Mesenchymal stem cell (in vitro differentiated cells and primary cell): Measurements from ENCODE around the gene P2RY2.

Experiments
- DNase-seq: peaks from one replicate; pipeline ENCODE4 v3.0.0-alpha.2; 2013
- H2AFZ ChIP-seq: one replicate; pipeline ENCODE4 v1.6.1; 2013; ENCODE audit warnings: low read depth, mild to moderate bottlenecking, control low read depth, inconsistent platforms, low read length, moderate library complexity
- H2AK5ac ChIP-seq: 2 replicates; pipeline ENCODE4 v1.6.1; 2013; ENCODE audit warnings: low read length, moderate library complexity, mild to moderate bottlenecking, inconsistent platforms; ENCODE audit not compliant: severe bottlenecking
- H2BK120ac ChIP-seq: one replicate; pipeline ENCODE4 v1.6.1; 2013; ENCODE audit warnings: low read depth, mild to moderate bottlenecking, inconsistent platforms, low read length, moderate library complexity
- H2BK12ac ChIP-seq, 2 experiments: one replicate each; pipeline ENCODE4 v1.6.1; 2013; ENCODE audit warnings: inconsistent platforms in 2 of 2, low read length in 2 of 2, mild to moderate bottlenecking in 2 of 2, moderate library complexity in 2 of 2, control low read depth in 1 of 2
- H2BK15ac ChIP-seq: one replicate; pipeline ENCODE4 v1.6.1; 2013; ENCODE audit warnings: mild to moderate bottlenecking, low read depth, inconsistent platforms; ENCODE audit not compliant: poor library complexity, severe bottlenecking
- H2BK5ac ChIP-seq: 2 replicates; pipeline ENCODE4 v1.6.1; 2013; ENCODE audit warnings: low read depth, mild to moderate bottlenecking, low read length, control low read depth, inconsistent platforms; ENCODE audit not compliant: poor library complexity, severe bottlenecking
- H3K14ac ChIP-seq, 2 experiments: one replicate each; pipeline ENCODE4 v1.6.1; 2013; ENCODE audit warnings: inconsistent platforms in 2 of 2, low read length in 2 of 2, control low read depth in 1 of 2, mild to moderate bottlenecking in 1 of 2, moderate library complexity in 1 of 2
- H3K18ac ChIP-seq, 2 experiments: one replicate each; pipeline ENCODE4 v1.6.1; 2013; ENCODE audit warnings: inconsistent platforms in 2 of 2, low read length in 2 of 2, control low read depth in 1 of 2, low read depth in 1 of 2, mild to moderate bottlenecking in 1 of 2
- H3K23ac ChIP-seq, 2 experiments: one replicate each; pipeline ENCODE4 v1.6.1; 2013; ENCODE audit warnings: inconsistent platforms in 2 of 2, low read length in 2 of 2, mild to moderate bottlenecking in 2 of 2, moderate library complexity in 2 of 2, control low read depth in 1 of 2
- H3K27ac ChIP-seq: 2 replicates; pipeline ENCODE4 v1.5.1; 2013; ENCODE audit warnings: mild to moderate bottlenecking, moderate library complexity, low read length, control low read depth, inconsistent platforms; ENCODE audit not compliant: poor library complexity, severe bottlenecking
- H3K27me3 ChIP-seq, 2 experiments: 2 replicates each; pipeline versions ENCODE4 v1.6.1 to v1.7.0; 2013; ENCODE audit warnings: low read length in 2 of 2, mild to moderate bottlenecking in 2 of 2, moderate library complexity in 2 of 2, control low read depth in 1 of 2, inconsistent platforms in 1 of 2; ENCODE audit not compliant: control insufficient read depth in 1 of 2, insufficient read depth in 1 of 2
- H3K36me3 ChIP-seq, 2 experiments: 2 replicates each; pipeline versions ENCODE4 v1.6.1 to v1.7.0; 2013; ENCODE audit warnings: low read length in 2 of 2, control low read depth in 1 of 2, inconsistent platforms in 1 of 2, low read depth in 1 of 2, mild to moderate bottlenecking in 1 of 2; ENCODE audit not compliant: insufficient read depth in 2 of 2, control insufficient read depth in 1 of 2
- H3K4ac ChIP-seq, 2 experiments: one replicate each; pipeline ENCODE4 v1.6.1; 2013; ENCODE audit warnings: inconsistent platforms in 2 of 2, low read length in 2 of 2, mild to moderate bottlenecking in 2 of 2, moderate library complexity in 2 of 2, control low read depth in 1 of 2, low read depth in 1 of 2
- H3K4me1 ChIP-seq: 2 replicates; pipeline ENCODE4 v1.6.1; 2013; ENCODE audit warnings: low read depth, low read length, control low read depth; ENCODE audit not compliant: control insufficient read depth, insufficient read depth
- H3K4me2 ChIP-seq: 2 replicates; pipeline ENCODE4 v1.6.1; 2013; ENCODE audit warnings: low read length, mild to moderate bottlenecking, inconsistent platforms; ENCODE audit not compliant: poor library complexity, severe bottlenecking
- H3K4me3 ChIP-seq, 2 experiments: 2 replicates each; pipeline versions ENCODE4 v1.5.1 to v1.7.0; 2013; ENCODE audit warnings: low read length in 2 of 2, mild to moderate bottlenecking in 2 of 2, control low read depth in 1 of 2, low read depth in 1 of 2; ENCODE audit not compliant: insufficient read depth in 1 of 2
- H3K79me1 ChIP-seq: replicated peaks from 2 replicates; pipeline ENCODE4 v1.6.1; 2013; ENCODE audit warnings: mild to moderate bottlenecking, control low read depth, low read length, inconsistent platforms; ENCODE audit not compliant: poor library complexity, severe bottlenecking
- H3K9ac ChIP-seq: 2 replicates; pipeline ENCODE4 v1.7.0; 2013; ENCODE audit warnings: mild to moderate bottlenecking, low read length, moderate library complexity
- H3K9me3 ChIP-seq: 2 replicates; pipeline ENCODE4 v1.7.0; 2013; ENCODE audit warnings: mild to moderate bottlenecking, low read length; ENCODE audit not compliant: control insufficient read depth
- H4K8ac ChIP-seq: one replicate; pipeline ENCODE4 v1.6.1; 2013; ENCODE audit warnings: inconsistent platforms, mild to moderate bottlenecking, low read length, moderate library complexity
- H4K91ac ChIP-seq: one replicate; pipeline ENCODE4 v1.6.1; 2013; ENCODE audit warnings: mild to moderate bottlenecking, low read length, inconsistent platforms
- WGBS: methylation state at CpG from one replicate; pipeline ENCODE4 v1.1.7; 2013; ENCODE audit warnings: mixed read lengths; 5-methylcytosine and 5-hydroxymethylcytosine counted together

P2RY2 gene

GRCh38 chr11:73268671-73269271 lies 50.7 kb downstream of the P2RY2 start:
- H3K14ac ChIP-seq, result no peak overlapping the region
- H3K4me1 ChIP-seq, result peaks cover 16% of the 10 kb centered on the region
- H2BK5ac ChIP-seq, result no peak overlapping the region
- H3K18ac ChIP-seq, result no peak overlapping the region
- no peak overlapping the region for H3K4ac ChIP-seq
- H3K9ac ChIP-seq, result no peak overlapping the region
- no peaks in the 10 kb centered on the region for H3K9me3 ChIP-seq
- no peaks in the 10 kb centered on the region for H3K79me1 ChIP-seq
- peak overlapping the region in 1 of 2 experiments; percentile 7 for H2BK12ac ChIP-seq
- no peak overlapping the region for H2AK5ac ChIP-seq
- H3K4me3 ChIP-seq, result no peak overlapping the region
- DNase-seq, result no peak
- H3K4me2 ChIP-seq, result no peak overlapping the region
- H2BK120ac ChIP-seq, result no peak overlapping the region
- H3K23ac ChIP-seq, result no peak overlapping the region
- H3K27me3 ChIP-seq, result peaks cover 10 to 29% of the 10 kb centered on the region in 2 experiments
- no peaks in the 10 kb centered on the region for H3K36me3 ChIP-seq
- H2AFZ ChIP-seq, result no peak overlapping the region
- peak overlapping the region; percentile 20 for H4K8ac ChIP-seq
- peak overlapping the region; percentile 46 for H4K91ac ChIP-seq
- no peak overlapping the region for H2BK15ac ChIP-seq
- H3K27ac ChIP-seq, result no peak overlapping the region
- WGBS, result 81% methylated on average over 8 of the region's 8 CpGs

- Histone ChIP-seq H2BK120ac (no peak overlapping the region), H3K14ac (no peak overlapping the region), H4K91ac (no peak overlapping the region), H2BK15ac (no peak overlapping the region), H3K18ac (peak overlapping the region in 1 of 2 experiments; percentile 4), H2AFZ (no peak overlapping the region), H3K4me3 (no peak overlapping the region), H3K9ac (no peak overlapping the region), H3K27me3 (peaks cover 10 to 29% of the 10 kb centered on the region in 2 experiments), H3K4ac (no peak overlapping the region), H2AK5ac (no peak overlapping the region), H3K4me2 (no peak overlapping the region), H3K4me1 (peaks cover 12% of the 10 kb centered on the region), H3K79me1 (no peaks in the 10 kb centered on the region), H2BK12ac (peak overlapping the region in 1 of 2 experiments; percentile 3), H3K36me3 (no peaks in the 10 kb centered on the region), H3K23ac (no peak overlapping the region), H4K8ac (peak overlapping the region; percentile 73), H3K27ac (no peak overlapping the region), H3K9me3 (no peaks in the 10 kb centered on the region), H2BK5ac (no peak overlapping the region)
- WGBS, result 69% methylated on average over 6 of the region's 7 CpGs
- no peak for DNase-seq
These were observed 51.5 kb downstream of the P2RY2 start for GRCh38 chr11:73269459-73270015.

GRCh38 chr11:73270016-73270854 lies 52.2 kb downstream of the P2RY2 start:
- Histone ChIP-seq H3K18ac (peak overlapping the region; percentile 46 to 49), H2BK12ac (peak overlapping the region; percentile 75 to 87), H3K9ac (no peak overlapping the region), H3K4me1 (peaks cover 8% of the 10 kb centered on the region), H2BK15ac (no peak overlapping the region), H3K4me2 (no peak overlapping the region), H3K79me1 (no peaks in the 10 kb centered on the region), H4K8ac (peak overlapping the region; percentile 35), H2AK5ac (no peak overlapping the region), H4K91ac (peak overlapping the region; percentile 88), H3K36me3 (no peaks in the 10 kb centered on the region), H3K27ac (no peak overlapping the region), H2BK120ac (peak overlapping the region; percentile 37), H3K9me3 (no peaks in the 10 kb centered on the region), H3K23ac (no peak overlapping the region), H3K14ac (peak overlapping the region in 1 of 2 experiments; percentile 11), H3K4ac (peak overlapping the region in 1 of 2 experiments; percentile 22), H3K4me3 (no peak overlapping the region), H2AFZ (no peak overlapping the region), H3K27me3 (peaks cover 5 to 23% of the 10 kb centered on the region in 2 experiments), H2BK5ac (no peak overlapping the region)
- peak; percentile 50 for DNase-seq
- 95% methylated on average over 7 of the region's 7 CpGs for whole genome bisulfite sequencing

GRCh38 chr11:73270855-73271477 lies 52.9 kb downstream of the P2RY2 start:
- Histone ChIP-seq H3K79me1 (no peaks in the 10 kb centered on the region), H3K4ac (no peak overlapping the region), H3K9ac (no peak overlapping the region), H3K36me3 (no peaks in the 10 kb centered on the region), H2AK5ac (no peak overlapping the region), H3K4me1 (peaks cover 8% of the 10 kb centered on the region), H3K27me3 (peaks cover 4 to 20% of the 10 kb centered on the region in 2 experiments), H2BK15ac (no peak overlapping the region), H2BK120ac (peak overlapping the region; percentile 37), H3K27ac (no peak overlapping the region), H4K91ac (no peak overlapping the region), H3K9me3 (no peaks in the 10 kb centered on the region), H3K14ac (no peak overlapping the region), H3K23ac (no peak overlapping the region), H2BK12ac (no peak overlapping the region), H3K4me2 (no peak overlapping the region), H2BK5ac (no peak overlapping the region), H2AFZ (no peak overlapping the region), H4K8ac (no peak overlapping the region), H3K4me3 (no peak overlapping the region), H3K18ac (no peak overlapping the region)
- no peak for DNase-seq
- 69% methylated on average over 18 of the region's 18 CpGs for WGBS
